Retinal pigment epithelial cell (primary cell): ENCODE results near the gene SRRM3.
"Not testable (repeated sequence)": the region's sequence is repeated elsewhere in the genome, so short reads cannot be mapped to it uniquely, and the experiment has no call there.

Source experiments
- DNase-seq: peaks from one replicate; pipeline ENCODE4 v3.0.0-alpha.2; 2010; ENCODE audit warnings: low read depth
- H3K4me3 ChIP-seq: 2 replicates; pipeline ENCODE4 v1.5.1; 2011; ENCODE audit warnings: mild to moderate bottlenecking, low read length, control low read depth, moderate library complexity
- CTCF ChIP-seq: conservative IDR thresholded peaks from 2 replicates; pipeline ENCODE4 v1.5.1; 2011; ENCODE audit warnings: low read depth, low read length, control low read depth, inconsistent platforms

The SRRM3 gene

GRCh38 chr7:76220185-76221057, 18.7 kb downstream of the SRRM3 start:
- no peak overlapping the region for H3K4me3 ChIP-seq
- DNase-seq = peak; percentile 18
- peak; percentile 28 for TF ChIP-seq CTCF

- no peak overlapping the region for H3K4me3 ChIP-seq
- no peak for TF ChIP-seq CTCF
These were observed 20.6 kb downstream of the SRRM3 start for GRCh38 chr7:76222333-76222732.

GRCh38 chr7:76222839-76223238, 21.1 kb downstream of the SRRM3 start:
- no peak overlapping the region for H3K4me3 ChIP-seq
- TF ChIP-seq CTCF = no peak
- DNase-seq = no peak

More at GRCh38 chr7:76222333-76222732, 20.6 kb downstream of the SRRM3 start:
- DNase-seq = no peak

GRCh38 chr7:76223286-76223972, 21.7 kb downstream of the SRRM3 start:
- no peak for TF ChIP-seq CTCF
- no peak overlapping the region for H3K4me3 ChIP-seq
- DNase-seq = no peak

GRCh38 chr7:76224695-76225094, 23.0 kb downstream of the SRRM3 start:
- no peak for TF ChIP-seq CTCF
- no peak for DNase-seq
- no peak overlapping the region for H3K4me3 ChIP-seq

GRCh38 chr7:76225379-76225778, 23.7 kb downstream of the SRRM3 start:
- TF ChIP-seq CTCF = no peak
- H3K4me3 ChIP-seq = no peak overlapping the region
- no peak for DNase-seq

GRCh38 chr7:76225951-76226350, 24.3 kb downstream of the SRRM3 start:
- no peak for DNase-seq
- no peak for TF ChIP-seq CTCF
- no peak overlapping the region for H3K4me3 ChIP-seq

GRCh38 chr7:76226878-76227423, 25.3 kb downstream of the SRRM3 start:
- H3K4me3 ChIP-seq, DNase-seq: not testable (repeated sequence)
